HCT116 (cell line): Measurements from ENCODE around the gene VPS26B. TPM values are rescaled to one million over a fixed set of nuclear protein-coding genes. Genes with fewer than 3 reads are reported as not detected.

ENCODE experiments used
- ATAC-seq: fragments of 200-7000 bp; cut with Tn5 transposase; 2 replicates; pipeline ENCODE4 v1.9.1; 2020; ENCODE audit warnings: mild to moderate bottlenecking, moderate library complexity
- BruUV-seq: library from RNA; stranded (reverse); fragments of 400-500 nt; replicated peaks from 2 replicates; lab custom pipeline; 2021; lab: Mats Ljungman, UMichigan
- CTCF ChIA-PET: fragments of 300-600 bp; sonication (Branson Sonifier 250); formaldehyde crosslinking; loops from one replicate; lab custom pipeline; 2021; ENCODE audit warnings: antibody characterized with exemption; lab: Charles Lee
- POLR2A ChIA-PET: fragments of 300-600, 350-600 bp; sonication (Branson Sonifier 250); formaldehyde crosslinking; loops from one replicate; lab custom pipeline; 2021; ENCODE audit warnings: antibody characterized with exemption; lab: Charles Lee
- RAD21 ChIA-PET, 2 experiments: fragments of 300-600 bp; sonication (Branson Sonifier 250); formaldehyde crosslinking; loops; one replicate each; lab custom pipeline; 2023; ENCODE audit warnings: low total read pairs in 2 of 2; ENCODE audit not compliant: uncharacterized antibody in 2 of 2, unreplicated experiment in 2 of 2, low non-redundant PET in 1 of 2; lab: Charles Lee
- DNase-seq: peaks from one replicate; pipeline ENCODE4 v3.0.0-alpha.2; 2010; ENCODE audit warnings: low read depth, low spot score
- H2AFZ ChIP-seq: fragments of 200-600 bp; shearing (Covaris generic), sonication (generic); 2 replicates; pipeline ENCODE4 v1.6.1; 2017; ENCODE audit warnings: low read depth, mixed run types, mixed read lengths, antibody characterized with exemption, low read length; ENCODE audit not compliant: poor library complexity, severe bottlenecking
- H3K27ac ChIP-seq: 2 replicates; pipeline ENCODE4 v1.5.1; 2012; ENCODE audit warnings: low read depth, low read length
- H3K27me3 ChIP-seq: fragments of 200-600 bp; sonication (generic); 2 replicates; pipeline ENCODE4 v1.6.1; 2016; ENCODE audit warnings: mixed run types, low read length, mixed read lengths; ENCODE audit not compliant: insufficient read depth
- H3K36me3 ChIP-seq, 2 experiments: fragments of 200-500 bp in 1 of 2; fragments of 200-600 bp in 1 of 2; sonication (Bioruptor generic) in 1 of 2; sonication (generic) in 1 of 2; 2 replicates each; pipeline versions ENCODE4 v1.5.1 to v1.6.1; 2014 to 2016; ENCODE audit warnings: low read length in 2 of 2, inconsistent platforms in 1 of 2, mixed read lengths in 1 of 2, mixed run types in 1 of 2; ENCODE audit not compliant: insufficient read depth in 2 of 2, control insufficient read depth in 1 of 2
- H3K4me1 ChIP-seq, 2 experiments: fragments of 200-600 bp in 1 of 2; sonication (generic) in 1 of 2; 2 replicates each; pipeline versions ENCODE4 v1.5.1 to v1.6.1; 2012 to 2017; ENCODE audit warnings: low read length in 2 of 2, inconsistent platforms in 1 of 2, mild to moderate bottlenecking in 1 of 2, mixed read lengths in 1 of 2, mixed run types in 1 of 2, moderate library complexity in 1 of 2; ENCODE audit not compliant: insufficient read depth in 2 of 2, control insufficient read depth in 1 of 2
- H3K4me2 ChIP-seq: fragments of 200-600 bp; sonication (generic); 2 replicates; pipeline ENCODE4 v1.6.1; 2017; ENCODE audit warnings: mixed run types, low read length, mixed read lengths
- H3K4me3 ChIP-seq, 2 experiments: fragments of 200-600 bp in 1 of 2; sonication (generic) in 1 of 2; replicated peaks in 1 of 2; 2 replicates each; pipeline ENCODE4 v1.5.1; 2011 to 2016; ENCODE audit warnings: low read length in 2 of 2, control low read depth in 1 of 2, low read depth in 1 of 2, mild to moderate bottlenecking in 1 of 2, mixed read lengths in 1 of 2, mixed run types in 1 of 2
- H3K79me2 ChIP-seq: fragments of 200-600 bp; sonication (generic); 2 replicates; pipeline ENCODE4 v1.6.1; 2017; ENCODE audit warnings: mild to moderate bottlenecking, mixed run types, low read length, moderate library complexity, mixed read lengths; ENCODE audit not compliant: insufficient read depth
- H3K9ac ChIP-seq: fragments of 200-600 bp; sonication (generic); 2 replicates; pipeline ENCODE4 v1.6.1; 2016; ENCODE audit warnings: low read length, mixed read lengths
- H3K9me2 ChIP-seq: fragments of 200-600 bp; sonication (generic), shearing (Covaris generic); 2 replicates; pipeline ENCODE4 v1.6.1; 2017; ENCODE audit warnings: mixed run types, mild to moderate bottlenecking, moderate library complexity; ENCODE audit not compliant: insufficient read depth
- H3K9me3 ChIP-seq, 2 experiments: fragments of 200-500 bp in 1 of 2; fragments of 200-600 bp in 1 of 2; sonication (Bioruptor generic) in 1 of 2; sonication (generic) in 1 of 2; 2 replicates each; pipeline ENCODE4 v1.6.1; 2014 to 2017; ENCODE audit warnings: low read length in 2 of 2, mixed read lengths in 2 of 2, inconsistent platforms in 1 of 2, low read depth in 1 of 2, mild to moderate bottlenecking in 1 of 2, mixed run types in 1 of 2, moderate library complexity in 1 of 2; ENCODE audit not compliant: control insufficient read depth in 1 of 2, insufficient read depth in 1 of 2
- H4K20me1 ChIP-seq: fragments of 200-600 bp; sonication (generic), shearing (Covaris generic); 2 replicates; pipeline ENCODE4 v1.6.1; 2017; ENCODE audit warnings: mixed run types, mild to moderate bottlenecking, moderate library complexity; ENCODE audit not compliant: insufficient read depth
- CBX3 ChIP-seq: IDR thresholded peaks from 2 replicates; pipeline ENCODE4 v1.6.1; 2012; ENCODE audit warnings: low read depth
- CEBPB ChIP-seq: IDR thresholded peaks from 2 replicates; pipeline ENCODE4 v1.6.1; 2012; ENCODE audit warnings: low read depth
- EGR1 ChIP-seq: IDR thresholded peaks from 2 replicates; pipeline ENCODE4 v1.6.1; 2012; ENCODE audit warnings: low read depth
- EZH2phosphoT487 ChIP-seq: fragments of 200-600 bp; IDR thresholded peaks from 2 replicates; pipeline ENCODE4 v1.6.1; 2018; ENCODE audit warnings: antibody characterized with exemption, borderline replicate concordance
- FOSL1 ChIP-seq: IDR thresholded peaks from 2 replicates; pipeline ENCODE4 v1.6.1; 2012; ENCODE audit warnings: low read depth
- JUND ChIP-seq: IDR thresholded peaks from 2 replicates; pipeline ENCODE4 v1.6.1; 2012
- POLR2A ChIP-seq: IDR thresholded peaks from 2 replicates; pipeline ENCODE4 v1.7.0; 2011; ENCODE audit warnings: borderline replicate concordance; ENCODE audit not compliant: insufficient read depth, insufficient read length; ENCODE audit errors: extremely low read depth
- POLR2AphosphoS5 ChIP-seq: IDR thresholded peaks from 2 replicates; pipeline ENCODE4 v1.6.1; 2011; ENCODE audit warnings: mild to moderate bottlenecking, low read depth, low read length, moderate library complexity
- RAD21 ChIP-seq: IDR thresholded peaks from 2 replicates; pipeline ENCODE4 v1.6.1; 2012; ENCODE audit warnings: low read depth, mild to moderate bottlenecking
- SIN3A ChIP-seq: IDR thresholded peaks from 2 replicates; pipeline ENCODE4 v1.6.1; 2012; ENCODE audit warnings: low read depth
- SP1 ChIP-seq: IDR thresholded peaks from 2 replicates; pipeline ENCODE4 v1.6.1; 2012; ENCODE audit warnings: low read depth
- SRF ChIP-seq: IDR thresholded peaks from 2 replicates; pipeline ENCODE4 v1.6.1; 2012; ENCODE audit warnings: low read depth
- TCF7L2 ChIP-seq: IDR thresholded peaks from 2 replicates; pipeline ENCODE4 v1.7.0; 2011; ENCODE audit warnings: borderline replicate concordance, inconsistent platforms; ENCODE audit not compliant: insufficient read depth, insufficient read length; ENCODE audit errors: extremely low read depth
- ZFX ChIP-seq: fragments of 450-650 bp; IDR thresholded peaks from 2 replicates; pipeline ENCODE4 v1.6.1; 2017
- ZNF274 ChIP-seq: fragments of 200-500 bp; sonication (Bioruptor generic); IDR thresholded peaks from 2 replicates; pipeline ENCODE4 v1.6.1; 2014; ENCODE audit warnings: mild to moderate bottlenecking, low read depth, low read length, inconsistent platforms
- intact Hi-C: fragments of 100-400 bp; cut with micrococcal nuclease; formaldehyde crosslinking; loops from 2 replicates; pipeline ENCODE4 v1.10.0; 2022
- total RNA-seq: library from RNA; stranded (reverse); gene quantifications from one replicate; pipeline ENCODE4 v1.2.1, GENCODE V29; 2021; ENCODE audit not compliant: unreplicated experiment
- TF ChIP-seq, protein P1 (sequence below): IDR thresholded peaks from 2 replicates; pipeline ENCODE4 v1.6.1; 2012; ENCODE audit warnings: low read depth
- TF ChIP-seq, protein P2 (sequence below): IDR thresholded peaks from 2 replicates; pipeline ENCODE4 v1.6.1; 2012
- TF ChIP-seq, protein P3 (sequence below), 3 experiments: fragments of 200-600 bp in 1 of 3; sonication (generic) in 1 of 3; IDR thresholded peaks in 2 of 3; conservative IDR thresholded peaks in 1 of 3; 2 replicates each; pipeline ENCODE4 v1.5.1; 2012 to 2017; ENCODE audit warnings: low read depth in 2 of 3, low read length in 2 of 3, antibody characterized with exemption in 1 of 3, borderline replicate concordance in 1 of 3, control low read depth in 1 of 3, mild to moderate bottlenecking in 1 of 3, mixed read lengths in 1 of 3, mixed run types in 1 of 3, moderate library complexity in 1 of 3; ENCODE audit not compliant: insufficient read depth in 1 of 3
- TF ChIP-seq, protein P4 (sequence below): IDR thresholded peaks from 2 replicates; pipeline ENCODE4 v1.6.1; 2011; ENCODE audit warnings: mild to moderate bottlenecking, low read length, moderate library complexity; ENCODE audit not compliant: insufficient replicate concordance; ENCODE audit errors: extremely low read depth

The VPS26B gene
- total RNA-seq, 1 experiment from 2014 or later, result 26.6 TPM

DNA sequence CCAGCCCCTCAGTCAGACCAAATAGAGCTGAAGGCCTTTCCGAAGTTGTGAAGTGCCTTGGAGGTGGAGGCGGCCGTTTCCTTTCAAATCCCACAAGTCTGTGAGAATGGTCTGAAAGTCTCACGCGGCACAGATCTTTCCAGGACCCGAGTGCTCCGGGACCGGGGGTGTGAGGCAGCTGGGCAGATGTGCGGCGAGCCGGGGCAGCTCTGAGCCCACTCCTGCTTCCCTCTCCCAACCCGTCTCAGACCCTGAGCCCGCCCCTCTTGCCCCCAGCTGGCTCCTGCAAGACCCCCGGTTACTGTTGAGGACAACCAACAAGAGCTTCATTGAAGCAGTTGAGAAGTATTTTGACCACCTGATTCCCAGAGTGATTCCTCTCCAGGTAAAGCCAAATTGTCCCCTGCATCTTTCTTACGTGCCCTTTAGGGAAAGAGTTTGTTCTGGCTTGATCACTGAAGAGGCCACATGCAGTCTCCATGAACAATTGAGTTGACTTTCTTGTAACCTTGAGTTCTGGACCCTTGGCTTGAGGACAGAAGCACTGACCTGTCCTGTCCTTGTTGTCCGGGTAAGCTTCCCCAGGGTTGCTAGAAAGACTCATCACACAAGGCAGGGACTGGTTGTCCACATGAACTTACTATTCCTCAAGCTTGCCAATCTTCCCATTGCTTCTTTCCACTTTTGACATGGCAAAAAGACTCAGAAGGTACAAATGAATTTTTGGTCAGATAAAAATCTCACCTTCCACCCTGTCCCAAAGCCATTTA lies 59.2 kb downstream of the VPS26B start:
- ChIA-PET CTCF (no interaction called here), RAD21 (no interaction called here)
- no TSS peak for BruUV-seq

More for the DNA sequence above, 59.2 kb downstream of the VPS26B start:
- ATAC-seq (no peak), DNase-seq (no peak)
- intact Hi-C loops, result no loop called here
- Histone ChIP-seq H3K9ac (no peak overlapping the region), H3K4me3 (no peak overlapping the region), H3K27me3 (no peaks in the 10 kb centered on the region), H3K27ac (no peak overlapping the region), H3K4me1 (no peaks in the 10 kb centered on the region), H3K9me2 (no peaks in the 10 kb centered on the region), H4K20me1 (no peaks in the 10 kb centered on the region), H3K9me3 (no peaks in the 10 kb centered on the region), H3K4me2 (no peak overlapping the region), H3K79me2 (no peaks in the 10 kb centered on the region), H2AFZ (no peak overlapping the region), H3K36me3 (no peaks in the 10 kb centered on the region)
- no peak for TF ChIP-seq EZH2phosphoT487
- no peak for TF ChIP-seq FOSL1
- TF ChIP-seq EGR1, result no peak
- TF ChIP-seq ZFX, result no peak
- TF ChIP-seq, protein P1, sequence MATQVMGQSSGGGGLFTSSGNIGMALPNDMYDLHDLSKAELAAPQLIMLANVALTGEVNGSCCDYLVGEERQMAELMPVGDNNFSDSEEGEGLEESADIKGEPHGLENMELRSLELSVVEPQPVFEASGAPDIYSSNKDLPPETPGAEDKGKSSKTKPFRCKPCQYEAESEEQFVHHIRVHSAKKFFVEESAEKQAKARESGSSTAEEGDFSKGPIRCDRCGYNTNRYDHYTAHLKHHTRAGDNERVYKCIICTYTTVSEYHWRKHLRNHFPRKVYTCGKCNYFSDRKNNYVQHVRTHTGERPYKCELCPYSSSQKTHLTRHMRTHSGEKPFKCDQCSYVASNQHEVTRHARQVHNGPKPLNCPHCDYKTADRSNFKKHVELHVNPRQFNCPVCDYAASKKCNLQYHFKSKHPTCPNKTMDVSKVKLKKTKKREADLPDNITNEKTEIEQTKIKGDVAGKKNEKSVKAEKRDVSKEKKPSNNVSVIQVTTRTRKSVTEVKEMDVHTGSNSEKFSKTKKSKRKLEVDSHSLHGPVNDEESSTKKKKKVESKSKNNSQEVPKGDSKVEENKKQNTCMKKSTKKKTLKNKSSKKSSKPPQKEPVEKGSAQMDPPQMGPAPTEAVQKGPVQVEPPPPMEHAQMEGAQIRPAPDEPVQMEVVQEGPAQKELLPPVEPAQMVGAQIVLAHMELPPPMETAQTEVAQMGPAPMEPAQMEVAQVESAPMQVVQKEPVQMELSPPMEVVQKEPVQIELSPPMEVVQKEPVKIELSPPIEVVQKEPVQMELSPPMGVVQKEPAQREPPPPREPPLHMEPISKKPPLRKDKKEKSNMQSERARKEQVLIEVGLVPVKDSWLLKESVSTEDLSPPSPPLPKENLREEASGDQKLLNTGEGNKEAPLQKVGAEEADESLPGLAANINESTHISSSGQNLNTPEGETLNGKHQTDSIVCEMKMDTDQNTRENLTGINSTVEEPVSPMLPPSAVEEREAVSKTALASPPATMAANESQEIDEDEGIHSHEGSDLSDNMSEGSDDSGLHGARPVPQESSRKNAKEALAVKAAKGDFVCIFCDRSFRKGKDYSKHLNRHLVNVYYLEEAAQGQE, result no peak
- TF ChIP-seq, protein P2, sequence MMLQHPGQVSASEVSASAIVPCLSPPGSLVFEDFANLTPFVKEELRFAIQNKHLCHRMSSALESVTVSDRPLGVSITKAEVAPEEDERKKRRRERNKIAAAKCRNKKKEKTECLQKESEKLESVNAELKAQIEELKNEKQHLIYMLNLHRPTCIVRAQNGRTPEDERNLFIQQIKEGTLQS, result no peak
- no peak for TF ChIP-seq SP1
- no peak for TF ChIP-seq SIN3A
- no peak for TF ChIP-seq JUND
- TF ChIP-seq RAD21, result no peak
- TF ChIP-seq, protein P3, sequence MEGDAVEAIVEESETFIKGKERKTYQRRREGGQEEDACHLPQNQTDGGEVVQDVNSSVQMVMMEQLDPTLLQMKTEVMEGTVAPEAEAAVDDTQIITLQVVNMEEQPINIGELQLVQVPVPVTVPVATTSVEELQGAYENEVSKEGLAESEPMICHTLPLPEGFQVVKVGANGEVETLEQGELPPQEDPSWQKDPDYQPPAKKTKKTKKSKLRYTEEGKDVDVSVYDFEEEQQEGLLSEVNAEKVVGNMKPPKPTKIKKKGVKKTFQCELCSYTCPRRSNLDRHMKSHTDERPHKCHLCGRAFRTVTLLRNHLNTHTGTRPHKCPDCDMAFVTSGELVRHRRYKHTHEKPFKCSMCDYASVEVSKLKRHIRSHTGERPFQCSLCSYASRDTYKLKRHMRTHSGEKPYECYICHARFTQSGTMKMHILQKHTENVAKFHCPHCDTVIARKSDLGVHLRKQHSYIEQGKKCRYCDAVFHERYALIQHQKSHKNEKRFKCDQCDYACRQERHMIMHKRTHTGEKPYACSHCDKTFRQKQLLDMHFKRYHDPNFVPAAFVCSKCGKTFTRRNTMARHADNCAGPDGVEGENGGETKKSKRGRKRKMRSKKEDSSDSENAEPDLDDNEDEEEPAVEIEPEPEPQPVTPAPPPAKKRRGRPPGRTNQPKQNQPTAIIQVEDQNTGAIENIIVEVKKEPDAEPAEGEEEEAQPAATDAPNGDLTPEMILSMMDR (IDR thresholded peaks at IDR 0.05 in 2 of 3, conservative IDR thresholded peaks at IDR 0.05 in 1 of 3; ENCODE audit: borderline replicate concordance in 1 of 3, insufficient read depth in 1 of 3, low read depth in 2 of 3, low read length in 2 of 3), result no peak
- TF ChIP-seq ZNF274, result no peak
- no peak for TF ChIP-seq TCF7L2
- TF ChIP-seq, protein P4, sequence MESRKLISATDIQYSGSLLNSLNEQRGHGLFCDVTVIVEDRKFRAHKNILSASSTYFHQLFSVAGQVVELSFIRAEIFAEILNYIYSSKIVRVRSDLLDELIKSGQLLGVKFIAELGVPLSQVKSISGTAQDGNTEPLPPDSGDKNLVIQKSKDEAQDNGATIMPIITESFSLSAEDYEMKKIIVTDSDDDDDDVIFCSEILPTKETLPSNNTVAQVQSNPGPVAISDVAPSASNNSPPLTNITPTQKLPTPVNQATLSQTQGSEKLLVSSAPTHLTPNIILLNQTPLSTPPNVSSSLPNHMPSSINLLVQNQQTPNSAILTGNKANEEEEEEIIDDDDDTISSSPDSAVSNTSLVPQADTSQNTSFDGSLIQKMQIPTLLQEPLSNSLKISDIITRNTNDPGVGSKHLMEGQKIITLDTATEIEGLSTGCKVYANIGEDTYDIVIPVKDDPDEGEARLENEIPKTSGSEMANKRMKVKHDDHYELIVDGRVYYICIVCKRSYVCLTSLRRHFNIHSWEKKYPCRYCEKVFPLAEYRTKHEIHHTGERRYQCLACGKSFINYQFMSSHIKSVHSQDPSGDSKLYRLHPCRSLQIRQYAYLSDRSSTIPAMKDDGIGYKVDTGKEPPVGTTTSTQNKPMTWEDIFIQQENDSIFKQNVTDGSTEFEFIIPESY, result no peak
- no peak for TF ChIP-seq CEBPB
- no peak for TF ChIP-seq POLR2A
- no peak for TF ChIP-seq POLR2AphosphoS5
- TF ChIP-seq CBX3, result no peak
- TF ChIP-seq SRF, result no peak
- POLR2A ChIA-PET, result interaction anchor here (0.6 kb wide), 1 partner anchor 46 kb away, joined by 3 read pairs; no protein-coding TSS in a partner anchor
